Measurements from ENCODE around the gene TEDC1.

- TF ChIP-seq CTCF (IDR thresholded peaks at IDR 0.05 in 4 of 5, conservative IDR thresholded peaks at IDR 0.05 in 1 of 5) = no peak
- TF ChIP-seq POLR2A (IDR thresholded peaks at IDR 0.05) = no peak
Measured at GRCh38 chr14:105490267-105490571, 827 bp upstream of the TEDC1 start.

Data from gastrocnemius medialis (tissue), 4 donors.